DMS53 (cell line): ENCODE data around the gene PRKACA.

ENCODE experiments used
- DNase-seq: peaks from one replicate; lab custom pipeline; 2025; lab: John Stamatoyannopoulos, UW

Gene PRKACA

DNA sequence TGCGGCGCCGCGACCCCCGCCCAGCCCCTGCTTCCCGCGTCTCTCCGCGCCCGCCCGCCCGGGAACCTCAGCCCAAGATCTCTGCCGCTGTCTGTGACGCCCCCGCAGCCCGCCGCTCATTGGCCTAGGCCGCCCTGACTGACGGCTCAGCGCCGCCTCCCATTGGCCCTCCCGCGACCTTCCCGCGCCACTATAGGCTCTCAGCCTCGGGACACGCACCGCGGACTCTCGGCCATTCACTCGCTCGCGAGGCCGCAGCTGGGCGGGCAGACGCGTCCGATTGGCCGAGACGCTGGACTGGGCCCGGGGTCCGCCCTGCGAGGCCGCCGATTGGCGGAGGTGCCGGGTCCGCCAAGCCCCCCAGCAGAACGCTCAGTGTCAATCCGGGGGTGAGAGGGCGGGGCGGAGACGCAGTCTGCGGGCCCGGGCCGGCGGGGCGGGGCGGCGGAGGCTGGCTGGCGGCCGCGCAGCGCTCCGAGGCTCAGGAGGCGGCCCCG lies at the start of gene PRKACA:
Gene PRKACA (minus strand): TSS at position 95 of the 497 bp plus-strand sequence. CDS start 215 bp downstream, outside the sequence.
- peak; percentile 98 for DNase-seq

DNA sequence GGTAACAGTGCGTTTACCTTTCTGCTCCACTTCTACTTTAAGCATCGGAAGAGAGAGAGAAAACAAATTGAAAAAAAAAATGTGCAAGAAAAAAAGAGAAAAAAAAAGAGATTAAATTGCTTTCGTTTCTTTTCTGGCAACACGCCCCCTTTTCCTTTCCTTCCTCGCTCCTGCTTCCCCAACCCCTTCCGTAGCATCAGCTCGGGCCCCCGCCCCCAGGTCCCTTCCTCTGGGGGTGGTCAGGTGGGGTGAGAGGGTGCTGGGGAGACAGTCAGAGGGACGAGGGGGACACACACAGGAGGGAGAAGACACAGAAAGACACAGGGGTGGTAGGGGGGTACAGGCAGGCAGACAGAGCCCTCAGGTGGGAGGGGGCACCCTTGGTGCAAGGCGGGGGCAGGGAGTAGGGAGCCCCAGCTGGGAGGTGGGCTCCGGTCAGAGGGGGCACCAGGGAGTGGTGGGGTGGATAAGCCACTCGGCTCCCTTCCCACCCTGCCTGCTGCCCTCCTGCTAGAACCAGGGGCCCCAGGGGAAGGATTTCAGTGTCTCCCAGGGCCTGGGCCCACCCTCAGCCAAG lies 49.5 kb upstream of the PRKACA start:
- no peak for DNase-seq

DNA sequence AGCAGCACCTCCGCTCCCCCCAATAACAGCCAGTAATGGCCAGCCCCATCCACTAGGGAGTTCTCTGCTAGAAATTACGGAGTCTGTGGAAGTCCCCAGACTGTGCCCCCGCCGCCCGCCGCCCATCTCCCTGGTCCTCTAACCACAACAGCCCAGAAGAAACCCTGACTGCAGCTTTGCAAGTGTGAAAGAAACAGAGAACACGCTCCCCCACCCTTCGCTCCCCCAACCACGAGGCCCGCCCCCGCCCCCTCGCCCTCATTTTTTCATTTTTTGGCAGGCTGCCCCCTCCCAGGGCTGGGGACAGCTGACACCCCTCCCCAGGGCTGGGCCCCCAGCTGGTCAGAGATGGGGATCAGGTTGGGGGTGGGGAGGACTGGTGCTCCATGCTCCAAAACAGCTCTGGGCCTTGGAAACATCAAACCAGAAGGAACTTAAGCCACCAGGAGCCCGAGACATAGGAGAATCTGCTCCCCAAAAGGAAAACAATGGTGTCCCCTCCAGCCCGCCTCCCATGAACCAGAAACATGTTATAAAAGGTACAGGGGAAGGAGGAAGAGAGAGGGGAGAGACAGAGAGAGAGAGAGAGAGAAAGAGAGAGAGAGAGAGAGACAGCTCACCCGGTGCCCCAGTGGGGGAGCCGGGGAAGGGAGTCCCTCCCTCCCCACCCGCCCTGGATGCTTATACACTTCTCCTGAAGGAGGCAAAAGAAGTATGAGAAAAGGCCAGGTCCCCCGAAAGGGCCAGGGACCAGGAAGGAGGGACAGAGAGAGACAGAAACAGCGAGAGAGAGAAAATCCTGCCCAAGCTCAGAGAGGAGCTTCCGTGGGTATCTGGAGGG lies 48.6 kb upstream of the PRKACA start:
- DNase-seq: no peak

DNA sequence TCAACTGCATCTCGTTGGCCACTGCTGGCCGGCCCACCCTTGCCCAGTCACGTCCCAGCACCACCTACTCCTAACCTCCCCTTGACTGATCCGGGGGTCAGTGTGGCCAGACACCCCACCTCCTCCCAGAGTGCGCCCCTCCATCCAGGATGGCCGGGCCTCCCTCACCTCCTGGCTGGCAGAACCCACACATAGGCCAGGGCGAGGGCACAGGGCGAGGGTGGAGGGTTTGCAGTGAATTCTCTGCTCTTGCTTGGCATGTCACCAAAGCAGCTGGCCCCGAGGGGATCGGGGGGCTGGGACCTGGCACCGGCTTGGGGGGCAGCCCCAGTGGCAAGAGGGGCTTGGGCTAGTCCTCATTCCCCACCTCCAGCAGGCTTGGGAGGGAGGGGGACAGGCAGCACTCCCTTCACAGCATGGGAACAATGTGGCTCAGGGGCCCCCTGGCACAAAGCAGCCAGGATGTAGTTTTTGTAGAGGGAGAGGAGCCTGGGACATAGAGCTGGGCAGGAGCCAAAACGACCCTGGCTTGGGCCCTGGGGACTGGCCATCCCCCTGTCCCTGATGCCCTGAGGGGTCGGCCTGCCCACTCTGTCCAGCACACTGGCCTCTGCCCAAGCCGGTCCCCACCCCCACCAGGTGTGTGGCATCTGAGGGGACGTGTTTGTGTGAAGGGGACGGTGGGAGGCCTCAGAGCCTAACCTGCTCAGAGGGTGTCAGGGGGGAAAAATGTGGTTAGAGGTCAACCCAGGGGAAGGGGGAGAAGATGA lies 47.3 kb upstream of the PRKACA start:
- DNase-seq: no peak

DNA sequence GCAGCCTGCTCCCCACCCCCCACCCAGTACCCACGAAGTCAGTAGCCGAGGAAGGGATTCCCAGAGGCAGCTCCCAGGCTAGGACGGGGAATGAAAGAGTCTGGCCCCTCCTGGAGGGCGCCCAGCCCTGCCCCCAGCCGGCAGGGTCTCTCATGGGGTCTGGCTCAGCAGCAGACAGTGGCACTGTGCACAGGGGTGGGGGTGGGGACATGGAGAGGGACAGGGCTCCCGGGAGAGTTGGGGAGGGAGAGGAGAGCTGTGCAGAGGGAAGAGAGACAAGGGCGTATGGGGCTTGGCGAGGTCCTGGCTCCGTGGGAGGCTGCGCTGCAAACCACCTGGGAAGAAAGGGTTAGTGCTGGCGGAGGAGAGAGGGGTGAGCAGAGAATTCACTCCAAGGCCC lies 46.5 kb upstream of the PRKACA start:
- no peak for DNase-seq

DNA sequence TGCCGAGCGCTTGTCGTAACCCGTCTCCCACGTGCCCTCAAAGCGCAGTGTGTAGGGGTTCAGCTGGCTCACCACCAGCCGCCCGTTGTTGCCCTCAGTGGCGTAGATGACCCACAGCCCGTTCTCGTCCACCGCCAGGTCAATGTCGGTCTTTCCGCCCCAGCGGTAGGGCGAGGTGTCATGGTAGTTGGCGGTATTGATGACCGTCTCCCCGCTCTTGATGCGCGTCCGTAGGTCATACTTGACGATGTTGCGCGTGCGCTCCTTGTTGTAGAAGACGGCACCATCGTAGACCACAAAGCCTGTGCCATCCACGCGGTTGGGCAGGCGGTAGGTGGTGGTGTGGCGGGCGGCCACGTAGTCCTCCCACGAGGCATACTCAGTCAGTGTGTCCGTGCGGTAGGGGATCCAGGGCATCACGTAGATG lies 45.3 kb upstream of the PRKACA start:
- no peak for DNase-seq

DNA sequence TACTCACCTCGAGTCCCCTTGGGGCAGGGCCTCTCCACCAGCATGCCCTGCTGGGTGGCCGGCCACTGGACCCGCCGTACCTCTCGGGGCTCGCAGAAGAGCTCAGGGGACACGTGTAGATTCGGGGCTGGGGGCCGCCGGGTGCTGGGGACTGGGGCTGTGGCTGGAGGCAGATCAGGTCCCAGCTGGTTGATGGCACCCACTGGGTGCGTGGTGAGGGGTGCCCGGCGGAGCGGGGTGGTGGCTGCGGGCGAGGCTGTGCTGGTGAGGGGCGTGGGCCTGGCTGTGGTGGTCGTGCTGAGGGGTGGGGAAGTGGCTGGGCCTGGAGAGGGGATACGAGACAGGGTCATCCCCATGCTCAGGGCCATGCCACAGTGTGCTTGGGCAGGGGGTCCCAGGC lies 43.7 kb upstream of the PRKACA start:
- no peak for DNase-seq

DNA sequence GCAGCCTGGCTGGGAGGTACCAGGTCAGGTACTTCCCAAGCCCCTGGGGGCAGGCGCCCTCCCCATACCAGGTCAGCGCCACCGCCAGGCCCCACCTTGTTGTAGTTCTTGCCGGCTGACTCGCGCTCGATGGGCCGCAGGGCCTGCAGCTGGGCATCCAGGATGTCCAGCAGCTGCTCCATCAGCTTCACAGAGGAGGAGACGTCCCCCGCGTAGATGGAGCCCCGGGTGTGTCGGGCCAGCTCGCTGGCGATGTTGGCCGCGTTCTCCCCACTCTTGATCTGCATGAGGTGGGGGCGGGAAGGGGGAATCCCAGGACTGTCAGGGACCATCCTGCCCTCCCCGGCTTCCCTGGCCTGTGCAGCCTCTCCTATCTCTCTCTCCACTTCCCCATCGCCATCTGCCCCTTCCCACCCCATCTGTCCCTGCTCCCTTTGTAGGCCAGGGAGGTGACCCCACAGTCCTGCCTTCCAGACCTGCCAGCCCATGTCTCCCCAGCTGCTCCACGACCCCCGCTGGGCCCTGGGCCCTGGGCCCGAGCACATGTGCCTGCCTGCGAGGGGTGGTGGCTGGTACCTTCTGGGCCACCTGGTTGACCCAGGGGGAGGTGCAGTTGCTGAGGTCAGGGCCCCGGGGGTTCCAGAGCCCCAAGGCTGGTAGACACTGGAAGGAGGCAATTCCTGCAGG lies 42.6 kb upstream of the PRKACA start:
- DNase-seq: no peak

DNA sequence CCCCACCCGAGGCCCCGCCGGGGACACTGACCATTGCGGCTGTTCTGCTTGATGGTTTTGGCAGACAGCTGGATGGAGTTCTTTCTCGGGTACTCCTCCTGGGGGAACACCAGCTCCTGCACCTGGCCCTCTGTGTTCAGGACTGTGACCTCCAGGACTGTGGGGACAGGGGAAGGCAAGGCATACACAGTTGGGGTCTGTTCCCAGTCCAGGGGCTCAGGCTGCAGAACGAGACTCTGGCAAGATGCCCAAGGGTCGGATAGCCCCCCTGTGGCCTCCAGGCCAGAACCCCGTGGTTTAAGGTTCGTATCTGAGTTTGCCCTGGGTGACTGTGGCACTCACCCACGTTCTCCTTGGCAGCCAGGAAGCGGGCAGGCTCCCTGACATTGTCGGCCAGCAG lies 41.5 kb upstream of the PRKACA start:
- DNase-seq: no peak

DNA sequence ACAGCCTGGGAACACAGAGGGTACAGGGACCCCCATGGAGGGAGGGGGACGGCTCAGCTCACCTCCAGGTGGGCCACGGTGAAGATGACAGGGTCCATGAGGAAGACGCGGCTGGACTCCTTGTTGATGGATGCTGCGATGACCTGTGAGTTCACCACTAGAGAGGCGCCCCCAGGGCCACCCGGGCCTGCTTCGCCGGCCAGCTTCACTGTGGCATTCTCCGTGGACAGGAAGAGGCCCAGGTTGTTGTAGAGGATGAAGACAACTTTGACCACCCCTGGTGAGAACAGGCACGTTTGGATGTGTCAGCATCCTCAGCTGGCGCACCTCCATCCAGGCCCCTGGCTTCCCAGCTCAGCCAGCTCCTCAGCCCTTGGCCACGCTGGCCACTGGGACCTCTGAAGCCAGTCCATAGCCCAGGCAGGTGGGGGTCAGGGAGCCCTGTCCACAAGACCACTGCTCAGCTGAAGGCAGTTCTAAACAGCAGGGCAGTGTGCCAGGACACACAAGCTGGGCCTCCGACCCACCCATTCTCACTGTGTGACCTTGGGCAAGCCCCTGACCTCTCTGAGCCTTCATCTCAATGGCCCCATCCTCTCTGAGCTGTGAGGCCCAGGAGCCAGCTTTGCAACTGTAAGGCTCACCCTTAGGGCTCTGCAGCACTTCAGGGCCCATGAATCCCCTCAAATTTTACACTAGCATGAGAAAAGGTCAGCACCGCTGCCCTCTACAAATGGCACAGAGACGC lies 40.9 kb upstream of the PRKACA start:
- DNase-seq: no peak

DNA sequence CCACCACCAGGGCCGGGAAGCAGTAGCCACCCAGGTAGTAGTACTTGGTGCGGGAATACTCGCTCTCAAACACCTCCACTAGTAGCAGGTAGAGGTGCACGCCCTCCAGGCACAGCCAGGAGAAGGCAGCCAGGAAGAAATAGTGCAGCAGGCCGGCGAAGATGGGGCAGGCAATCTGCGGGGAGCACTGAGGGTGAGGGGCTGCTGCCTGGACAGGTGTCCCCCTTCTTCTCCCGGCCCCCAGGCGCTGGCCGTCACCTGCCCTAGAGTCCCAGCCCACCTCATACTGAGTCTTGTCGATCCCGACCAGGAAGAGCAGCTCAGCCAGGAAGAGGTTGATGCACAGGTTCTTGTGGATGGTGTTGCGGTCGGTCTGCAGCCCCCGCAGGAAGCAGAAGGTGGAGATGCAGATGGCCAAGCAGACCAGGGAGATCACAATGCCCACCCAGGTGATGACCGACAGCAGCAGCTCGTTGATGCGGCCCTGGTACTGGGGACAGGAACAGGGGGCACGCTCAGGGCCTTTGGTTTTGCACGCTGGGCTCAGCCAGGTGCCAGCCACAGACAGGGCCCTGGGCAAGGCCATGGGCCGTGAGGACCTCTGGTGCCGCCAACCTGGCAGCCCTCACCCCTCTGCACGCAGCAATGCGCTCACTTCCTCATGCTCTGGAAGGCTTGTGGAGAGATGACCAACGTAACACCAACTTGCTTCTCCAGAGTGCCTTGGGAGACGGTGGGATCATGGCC lies 39.6 kb upstream of the PRKACA start:
- DNase-seq: no peak

DNA sequence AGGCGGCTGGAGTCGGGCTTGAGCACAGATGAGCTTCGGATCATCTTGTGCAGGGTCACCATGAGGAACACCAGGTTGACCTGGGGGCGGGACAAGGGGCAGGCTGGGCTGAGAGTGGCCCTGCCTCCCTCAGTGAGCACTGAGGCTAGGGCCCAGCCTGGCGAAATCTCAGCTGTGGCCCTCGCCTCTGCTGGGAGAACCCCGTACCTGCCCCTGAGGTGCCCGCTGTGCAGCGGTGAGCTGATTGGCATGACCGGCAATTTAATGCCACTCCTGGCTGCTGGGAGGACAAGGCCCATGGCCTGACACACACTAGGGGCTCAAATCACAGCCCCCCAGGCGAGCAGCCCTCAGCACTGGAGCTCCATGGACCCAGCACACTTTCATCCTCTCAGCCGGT lies 38.6 kb upstream of the PRKACA start:
- no peak for DNase-seq

DNA sequence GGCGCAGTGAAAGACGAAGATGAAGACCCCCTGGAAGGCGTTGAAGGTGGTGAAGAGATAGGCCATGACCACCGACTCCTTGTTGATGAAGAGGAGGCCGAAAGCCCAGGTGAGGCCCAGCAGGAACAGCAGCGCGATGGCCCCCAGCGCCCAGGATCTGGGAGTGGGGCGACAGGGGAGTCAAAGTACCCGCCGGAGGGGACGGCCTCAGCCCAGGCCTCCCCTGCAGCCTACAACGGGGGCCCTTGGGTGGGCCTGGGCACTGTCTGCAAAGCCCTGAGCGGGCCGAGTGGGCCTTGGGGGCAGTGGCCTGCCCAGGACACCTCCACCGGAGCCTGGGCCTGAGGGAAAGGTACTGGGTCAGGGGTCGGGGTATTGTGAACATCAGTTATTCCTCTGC lies 37.8 kb upstream of the PRKACA start:
- no peak for DNase-seq

DNA sequence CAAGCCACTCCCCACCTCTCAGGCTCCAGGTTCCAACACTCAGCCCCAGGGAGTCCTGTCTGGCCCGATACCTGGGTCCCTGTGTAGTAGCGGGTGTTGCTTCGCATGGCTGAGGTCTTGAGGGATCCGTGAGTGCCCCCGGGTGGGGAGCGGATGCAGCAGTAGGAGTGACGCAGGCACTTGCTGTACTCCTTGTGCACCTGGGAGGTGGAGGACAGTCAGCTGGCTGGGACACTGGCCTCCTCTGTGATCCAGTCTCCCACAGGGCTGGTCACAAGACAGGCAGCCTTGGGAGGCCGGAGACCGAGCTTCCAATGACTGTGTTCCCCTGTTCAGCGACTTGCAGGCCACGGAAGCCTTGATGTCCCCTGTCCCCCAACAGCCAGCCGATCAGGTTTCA lies 35.2 kb upstream of the PRKACA start:
- DNase-seq: no peak

DNA sequence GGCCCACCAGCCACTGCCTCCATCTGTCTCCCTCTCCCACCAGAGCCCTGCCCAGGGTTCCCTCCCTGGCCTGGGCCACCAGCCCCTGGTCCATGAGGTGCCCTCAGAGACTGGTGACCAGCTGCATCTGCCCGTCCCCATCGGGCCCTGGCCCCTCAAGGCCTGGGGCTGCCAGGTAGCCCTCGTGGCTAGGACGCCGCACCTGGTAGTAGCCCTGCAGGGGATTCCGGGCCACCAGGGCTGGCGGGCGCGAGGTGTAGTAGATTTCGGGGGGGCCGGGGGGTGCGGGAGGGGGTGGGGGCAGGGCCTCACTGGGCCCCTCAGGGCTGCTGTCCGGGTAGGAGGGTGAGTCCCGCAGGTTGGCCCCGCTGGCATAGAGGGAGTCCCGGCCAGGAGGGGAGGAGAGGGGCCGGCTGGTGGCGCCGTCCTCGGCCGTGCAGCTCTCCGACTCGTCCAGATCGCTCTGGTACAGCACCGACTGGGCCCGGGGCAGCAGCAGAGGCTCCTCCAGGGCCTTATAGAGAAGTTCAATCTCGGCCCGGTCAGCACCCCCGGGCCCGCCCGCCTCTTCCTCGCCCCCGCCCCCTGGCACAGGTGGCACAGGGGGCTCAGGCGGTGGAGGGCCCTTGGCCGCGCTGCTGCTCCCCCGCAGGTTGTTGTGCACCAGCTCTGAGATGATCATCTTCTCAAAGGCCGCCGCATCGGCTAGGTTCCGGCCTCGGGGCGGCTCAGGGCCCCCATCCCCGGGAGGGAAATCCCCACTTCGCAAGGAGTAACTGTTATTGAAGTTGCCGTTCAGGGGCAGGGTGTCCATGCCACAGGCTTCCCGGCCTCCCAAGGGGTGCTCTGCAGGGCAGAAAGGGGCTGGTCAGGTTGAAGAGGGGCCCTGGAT lies 33.5 kb upstream of the PRKACA start:
- DNase-seq: no peak

DNA sequence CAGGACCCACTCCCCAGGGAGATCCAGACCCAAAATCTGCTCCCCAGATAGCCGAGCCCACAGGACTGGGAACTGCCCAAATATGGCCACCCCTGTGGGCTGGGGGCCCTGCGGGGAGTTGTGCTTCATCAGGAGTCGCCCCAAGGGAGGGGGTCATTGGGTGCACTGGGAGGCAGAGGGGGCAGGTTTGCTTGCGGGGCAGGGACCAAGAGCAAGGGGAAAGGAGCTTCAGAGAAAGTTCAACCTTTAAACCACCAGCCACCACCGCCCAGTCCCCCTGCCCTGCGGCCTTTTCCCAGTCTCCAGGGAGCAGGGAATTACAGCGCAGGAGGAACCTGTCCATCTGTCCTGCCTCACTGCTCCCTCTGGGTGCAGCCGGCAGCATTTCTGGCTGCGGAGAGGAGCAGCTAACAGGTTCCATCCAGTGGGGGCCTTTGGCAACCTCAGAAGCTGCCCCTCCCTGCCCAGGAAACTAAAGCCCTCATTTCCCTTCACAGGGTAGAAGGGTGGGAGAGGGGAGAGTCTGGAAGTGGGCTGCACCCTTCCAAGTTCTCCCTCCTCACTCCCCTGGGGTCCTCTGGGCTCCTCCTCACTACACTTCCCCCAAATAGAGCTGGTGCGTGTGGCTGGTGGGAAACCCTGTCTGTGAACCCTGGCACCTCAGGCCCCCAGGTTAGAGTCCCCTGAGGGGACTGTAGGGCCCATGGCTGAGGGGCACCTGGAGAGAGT lies 32.6 kb upstream of the PRKACA start:
- DNase-seq: no peak

DNA sequence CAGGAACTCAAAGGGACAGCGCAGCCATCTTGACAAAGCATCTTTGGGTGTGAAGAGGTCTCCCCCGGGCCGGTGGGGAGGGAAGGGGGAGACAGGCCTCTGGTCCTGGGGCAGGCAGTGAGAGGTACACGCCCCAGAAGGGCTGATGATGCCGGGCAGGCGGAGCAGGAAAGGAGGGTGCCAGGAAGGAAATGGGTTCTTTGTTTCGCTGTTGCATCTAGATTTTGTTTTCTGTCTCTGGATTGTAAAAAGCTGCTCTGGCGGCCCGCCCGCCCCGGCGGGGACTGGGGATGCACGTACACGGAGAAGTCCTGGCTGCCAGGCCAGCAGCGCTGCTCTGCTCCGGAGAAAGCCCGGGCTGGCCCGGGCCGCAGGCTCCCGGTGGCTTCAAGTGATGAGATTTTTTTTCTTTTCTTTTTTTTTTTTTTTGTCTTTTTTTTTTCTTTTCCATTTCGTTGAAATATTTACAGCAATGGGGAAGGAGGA lies 32.0 kb upstream of the PRKACA start:
- no peak for DNase-seq

DNA sequence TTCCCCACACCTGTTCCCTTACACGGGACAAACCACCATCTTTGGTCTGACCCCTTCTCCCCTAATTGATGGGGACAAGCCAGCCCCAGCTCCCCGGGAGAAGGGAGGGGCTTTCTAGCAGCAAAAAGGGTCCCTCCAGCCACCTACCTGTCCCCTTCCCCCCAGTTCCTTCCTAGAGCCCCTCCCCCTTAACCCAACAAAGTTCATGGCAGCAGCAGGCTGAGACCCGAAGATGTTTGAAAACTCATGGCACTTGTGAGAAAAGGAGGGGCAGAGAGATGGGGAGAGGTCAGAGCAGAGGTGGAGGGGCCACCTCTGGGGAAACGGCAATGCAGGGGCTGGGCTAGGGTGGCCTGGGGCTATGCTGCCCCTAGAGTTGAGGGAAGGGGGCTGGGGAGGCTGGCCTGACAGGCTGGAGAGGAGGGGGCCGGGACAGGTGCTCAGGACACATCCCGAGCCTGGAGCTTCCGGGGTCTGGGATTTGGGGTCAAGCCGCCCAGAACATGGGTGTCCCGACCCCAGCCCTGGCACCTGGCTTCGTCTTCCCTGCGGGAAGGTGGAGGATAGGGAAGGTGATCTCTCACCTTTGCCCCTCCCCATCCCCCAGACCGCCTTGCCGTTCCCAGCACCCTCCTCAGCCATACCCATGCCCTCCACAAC lies 31.3 kb upstream of the PRKACA start:
- DNase-seq: no peak
